GM21447 (cell line): ENCODE measurements around the gene TRAF3IP1.
"Not testable (repeated sequence)": the region's sequence is repeated elsewhere in the genome, so short reads cannot be mapped to it uniquely, and the experiment has no call there.

Source experiments
- ATAC-seq: cut with Tn5 transposase; IDR thresholded peaks from one replicate; pipeline ENCODE4 v1.9.1; 2021; ENCODE audit not compliant: unreplicated experiment

TRAF3IP1 gene

DNA sequence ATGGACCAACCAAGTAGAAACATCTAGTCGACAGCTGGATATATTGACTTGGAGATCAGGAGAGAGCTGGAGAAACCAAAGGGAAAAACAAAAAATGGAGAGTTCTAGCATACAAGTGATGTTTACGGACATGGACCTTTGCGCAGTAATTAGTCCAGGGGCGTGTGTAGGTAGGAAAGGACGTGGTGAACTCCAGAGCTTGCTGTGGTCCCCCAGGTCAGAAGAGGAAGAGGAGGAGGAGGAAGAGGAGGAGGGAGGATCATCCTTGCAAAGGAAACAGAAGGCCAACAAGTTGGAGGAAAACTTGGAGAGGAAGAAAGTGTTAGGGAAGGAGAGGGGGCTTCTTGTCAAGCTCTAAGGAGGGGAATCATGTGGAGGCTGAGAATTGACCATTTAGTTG lies 17.5 kb downstream of the TRAF3IP1 start:
- ATAC-seq = no peak

DNA sequence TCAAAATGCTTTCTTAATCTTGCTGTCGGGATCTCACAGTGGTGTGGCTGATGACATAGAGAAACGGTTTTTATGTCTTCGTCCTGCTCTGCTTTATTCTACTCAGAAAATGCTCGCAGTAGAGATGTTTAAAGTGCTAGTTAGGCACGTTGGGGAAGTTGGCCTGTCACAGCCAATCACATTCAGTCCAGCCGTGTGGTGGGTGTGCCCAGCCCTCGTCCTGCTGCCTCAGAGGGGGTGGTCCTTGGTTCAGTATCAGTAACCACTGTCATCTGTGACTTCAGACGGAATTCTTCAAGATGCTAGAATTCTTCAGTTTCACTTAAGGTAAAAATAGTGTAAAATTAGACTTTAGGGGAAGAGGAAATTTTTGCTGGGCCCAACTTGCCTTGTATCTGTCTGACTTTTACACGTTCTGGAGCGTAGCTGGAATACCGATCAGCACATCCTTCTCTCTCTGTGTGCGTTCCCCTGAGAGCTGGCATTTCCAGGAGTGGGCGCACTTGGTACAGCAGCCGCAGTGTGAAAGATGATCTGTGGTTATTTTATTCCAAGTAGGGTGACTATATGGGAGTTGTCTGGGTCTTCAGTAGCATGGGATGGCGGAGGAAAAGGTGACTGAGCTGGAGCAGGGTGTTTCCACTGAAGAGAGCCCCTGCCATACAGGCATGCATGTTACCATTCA lies 18.5 kb downstream of the TRAF3IP1 start:
- ATAC-seq = no peak

DNA sequence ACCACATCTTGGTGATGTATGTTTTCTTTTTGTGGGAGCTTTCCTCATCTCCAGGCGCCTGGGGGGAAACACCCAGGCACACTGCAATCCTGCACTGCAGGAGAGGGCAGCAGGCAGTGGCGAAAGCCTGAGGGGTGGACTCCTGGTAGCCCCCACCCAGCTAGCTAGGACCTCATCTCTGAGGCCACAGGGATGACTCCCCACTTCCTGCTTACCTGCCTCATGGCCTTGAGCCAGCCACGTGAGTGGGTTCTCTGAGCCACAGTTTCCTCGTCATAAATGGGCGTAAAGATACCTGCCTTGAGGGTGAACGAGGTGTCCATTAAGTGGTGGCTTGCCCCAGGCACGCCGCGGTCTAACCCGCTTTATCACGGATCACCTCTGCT lies 19.1 kb downstream of the TRAF3IP1 start:
- ATAC-seq = no peak

GRCh38 chr2:238339814-238340213 lies 19.5 kb downstream of the TRAF3IP1 start:
- ATAC-seq = no peak

DNA sequence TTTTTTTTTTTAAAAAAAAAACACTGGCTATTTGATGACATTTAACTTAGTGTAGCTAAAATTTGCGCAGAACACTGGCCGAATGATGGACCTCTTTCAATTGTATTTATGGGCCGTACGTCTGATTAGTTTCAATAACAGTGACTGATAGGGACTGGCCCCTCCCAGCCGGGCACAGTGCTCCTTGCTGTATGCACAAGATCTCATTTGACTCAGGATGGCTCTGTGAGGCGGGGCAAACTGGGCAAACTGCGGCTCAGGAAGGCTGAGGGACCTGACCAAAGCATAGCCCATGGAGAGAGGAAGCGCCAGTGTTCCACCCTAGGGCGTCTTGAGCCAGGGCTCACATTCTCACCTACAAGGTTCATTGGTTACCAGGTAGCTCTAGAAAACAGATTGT lies 21.2 kb downstream of the TRAF3IP1 start:
- ATAC-seq = no peak

DNA sequence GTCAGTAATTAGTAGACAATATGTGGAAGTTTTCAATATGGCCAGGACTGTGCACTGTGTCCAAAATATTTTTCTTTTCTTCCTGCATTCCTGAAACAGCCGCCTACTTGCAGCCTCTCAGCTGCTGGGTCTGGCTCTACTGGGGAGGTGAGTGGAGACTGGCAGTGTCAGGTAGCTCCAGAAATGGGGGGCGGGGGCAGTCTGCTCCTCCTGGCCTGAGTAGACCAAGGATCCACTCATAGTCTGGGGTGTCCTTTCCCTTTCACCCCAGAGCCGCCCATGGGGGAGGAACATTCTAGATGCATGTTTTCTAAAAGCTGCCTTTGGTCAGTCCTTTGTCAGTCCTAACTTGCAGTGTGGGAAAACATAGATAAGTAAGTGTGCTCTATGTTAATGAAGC lies 23.7 kb downstream of the TRAF3IP1 start:
- ATAC-seq = no peak

GRCh38 chr2:238344517-238344916 lies 24.2 kb downstream of the TRAF3IP1 start:
- ATAC-seq = no peak

- ATAC-seq = no peak
Observed at GRCh38 chr2:238345297-238345968, 25.1 kb downstream of the TRAF3IP1 start.

DNA sequence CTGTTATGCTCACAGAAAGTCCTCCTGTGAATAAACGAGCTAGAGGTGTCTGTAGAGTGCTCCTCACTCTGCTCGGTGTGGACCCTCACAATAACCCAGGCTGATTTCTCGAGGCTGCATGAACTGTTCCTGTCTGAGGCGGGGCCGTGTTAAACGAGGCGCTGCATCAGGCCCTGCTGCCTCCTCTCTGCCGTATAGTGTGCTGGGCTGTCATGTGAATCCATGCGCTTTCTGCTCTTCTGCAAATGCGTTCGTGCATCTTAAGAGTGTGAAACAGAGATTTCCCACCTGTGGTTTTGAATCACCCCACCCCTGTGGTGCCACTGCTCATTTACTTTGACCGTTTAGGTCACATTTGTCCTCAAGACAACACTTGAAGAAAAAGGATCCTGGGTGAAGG lies 26.2 kb downstream of the TRAF3IP1 start:
- ATAC-seq = no peak

DNA sequence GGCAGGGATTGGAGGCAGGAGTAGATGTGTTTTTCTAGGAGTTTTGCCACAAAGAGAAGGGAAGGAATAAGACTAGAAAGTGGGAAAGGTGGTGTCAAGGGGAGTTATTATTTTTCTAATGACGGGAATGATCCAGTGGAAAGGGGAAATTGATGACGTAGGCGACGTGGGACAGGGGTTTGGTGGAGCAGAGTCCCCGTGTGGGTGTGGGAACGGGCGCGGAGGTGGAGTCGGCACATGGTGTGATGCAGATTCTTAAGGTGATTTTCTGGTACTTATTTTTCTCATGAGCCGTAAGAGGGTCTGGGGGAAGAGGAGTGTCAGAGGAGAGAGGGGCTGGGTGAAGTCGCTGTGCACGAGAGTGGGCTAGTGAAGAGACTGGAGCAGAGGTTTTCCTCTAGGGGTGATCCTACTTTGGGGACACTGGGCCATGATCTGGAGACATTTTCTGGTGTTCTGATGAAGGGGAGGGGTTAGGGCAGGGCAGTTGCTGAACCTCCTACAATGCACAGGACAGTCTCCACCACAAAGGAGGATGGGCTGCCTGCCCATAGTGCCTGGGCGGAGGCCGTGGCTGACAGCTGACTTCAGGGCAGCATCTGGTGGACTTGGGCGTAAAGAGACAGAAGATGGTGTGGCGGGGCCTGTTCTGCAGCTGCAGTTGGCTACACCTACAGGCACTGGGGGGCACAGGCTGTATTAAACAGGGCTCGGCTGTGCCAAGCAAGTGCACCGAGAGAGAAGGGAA lies 30.0 kb downstream of the TRAF3IP1 start:
- no peak for ATAC-seq

DNA sequence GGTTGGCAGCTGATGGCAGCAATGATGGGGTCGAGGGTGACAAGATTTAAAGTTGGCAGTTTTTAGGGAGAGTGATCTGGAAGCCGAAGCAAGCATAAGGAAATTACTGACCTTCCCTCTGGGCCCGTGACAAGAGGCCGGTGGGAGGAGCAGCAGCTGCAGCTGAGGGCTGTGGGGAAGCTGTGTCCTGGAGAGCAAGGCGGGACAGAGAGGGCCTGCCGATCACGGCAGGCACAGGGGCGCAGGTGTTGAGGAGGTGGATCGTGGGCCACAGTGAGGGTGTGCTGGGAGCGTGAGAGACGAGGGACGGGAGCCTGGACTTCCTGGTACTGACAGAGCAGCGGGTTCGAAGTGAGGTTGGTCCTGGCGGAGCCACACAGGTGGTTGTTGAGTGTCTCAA lies 31.0 kb downstream of the TRAF3IP1 start:
- no peak for ATAC-seq

- no peak for ATAC-seq
Observed at GRCh38 chr2:238352361-238352760, 32.0 kb downstream of the TRAF3IP1 start.

DNA sequence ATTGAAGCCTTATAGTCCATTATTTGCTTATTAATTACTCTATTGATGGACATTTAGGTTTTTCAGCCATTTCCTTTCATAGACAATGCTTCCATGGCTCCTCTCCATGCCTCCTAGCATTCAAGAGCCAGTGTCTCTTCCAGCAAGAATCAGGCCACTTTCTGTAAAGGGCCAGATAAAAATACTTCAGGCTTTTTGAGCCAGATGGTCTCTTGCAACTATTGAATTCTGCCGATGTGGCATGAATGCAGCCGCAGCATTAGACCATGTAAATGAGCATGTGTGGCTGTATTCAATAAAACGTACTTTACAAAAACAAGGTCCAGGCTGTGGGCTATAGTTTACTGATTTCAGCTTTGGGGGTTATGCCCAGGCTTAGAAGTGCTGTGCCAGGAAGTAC lies 38.5 kb downstream of the TRAF3IP1 start:
- ATAC-seq = no peak

- no peak for ATAC-seq
Observed at GRCh38 chr2:238359403-238359802, 39.1 kb downstream of the TRAF3IP1 start.

GRCh38 chr2:238361877-238362276 lies 41.6 kb downstream of the TRAF3IP1 start:
- ATAC-seq = no peak

DNA sequence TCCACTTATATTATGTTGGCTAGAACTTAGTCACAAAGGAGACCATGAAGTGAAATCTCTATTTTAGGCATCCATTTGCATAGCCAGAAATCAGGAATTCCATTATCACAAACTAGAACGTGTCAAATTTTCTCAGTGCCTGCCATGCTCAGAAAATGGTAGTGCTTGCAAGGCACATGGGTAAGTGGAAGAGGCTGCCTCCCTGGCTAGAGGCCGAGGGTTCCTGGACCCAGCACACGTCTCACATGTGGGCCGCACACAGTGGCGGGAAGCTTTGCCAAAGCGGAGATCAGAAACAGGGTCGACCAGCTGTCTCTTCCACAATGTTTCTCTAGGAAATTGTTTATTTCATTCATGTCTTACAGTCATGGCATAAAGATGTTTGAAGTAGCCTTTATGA lies 42.3 kb downstream of the TRAF3IP1 start:
- ATAC-seq = no peak

DNA sequence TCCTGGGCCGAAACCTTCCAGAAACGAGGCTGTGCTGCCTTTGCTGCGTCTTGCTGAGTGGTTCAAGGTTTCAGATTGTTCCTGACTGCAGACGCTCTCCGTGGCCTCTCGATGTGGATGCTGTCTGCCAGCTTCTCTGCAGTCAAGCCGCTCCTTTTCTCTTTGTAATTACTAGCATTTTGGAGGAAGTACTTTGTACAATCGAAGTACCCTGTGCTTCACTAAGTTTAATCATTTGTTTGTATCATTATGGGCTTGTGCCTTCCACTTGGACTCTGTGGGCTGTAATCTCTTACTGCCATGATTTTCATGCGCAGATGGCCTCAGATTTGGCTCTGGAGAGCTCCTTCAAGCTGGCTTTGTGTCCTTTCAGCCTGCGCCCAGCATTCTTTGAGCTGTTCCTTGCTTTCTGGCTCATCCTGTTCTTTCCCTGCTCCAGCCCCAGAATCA lies 49.3 kb downstream of the TRAF3IP1 start:
- ATAC-seq = no peak

- ATAC-seq = no peak
Observed at GRCh38 chr2:238370094-238370822, 49.9 kb downstream of the TRAF3IP1 start.

DNA sequence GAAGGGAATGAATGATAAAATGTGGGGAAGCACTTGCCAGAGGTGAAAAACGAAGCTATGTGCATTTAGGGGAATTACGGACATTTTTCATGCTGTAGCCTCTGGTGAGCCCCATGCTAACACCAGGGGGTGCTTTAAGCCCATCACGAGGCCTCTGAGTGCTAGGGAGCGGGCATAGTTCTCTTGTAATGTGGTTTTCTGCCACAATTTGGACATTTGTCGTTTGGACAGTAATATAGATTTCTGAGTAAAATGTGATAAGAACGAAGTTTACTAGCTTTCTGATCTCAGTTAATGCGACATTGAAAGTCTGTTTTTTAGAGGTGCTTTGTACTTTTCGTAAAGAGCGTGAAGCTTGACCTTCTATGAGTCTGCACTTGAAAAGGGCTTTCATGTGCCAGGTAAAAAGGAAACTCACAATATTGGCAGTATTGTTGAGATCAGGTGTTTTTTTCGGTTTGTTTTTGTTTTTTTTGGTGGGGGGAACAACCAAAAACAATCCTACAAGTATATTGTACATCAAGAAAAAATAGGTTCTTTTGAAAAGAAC lies 50.6 kb downstream of the TRAF3IP1 start:
- ATAC-seq = no peak

- ATAC-seq = not testable (repeated sequence)
Observed at GRCh38 chr2:238372277-238372676, 52.0 kb downstream of the TRAF3IP1 start.

DNA sequence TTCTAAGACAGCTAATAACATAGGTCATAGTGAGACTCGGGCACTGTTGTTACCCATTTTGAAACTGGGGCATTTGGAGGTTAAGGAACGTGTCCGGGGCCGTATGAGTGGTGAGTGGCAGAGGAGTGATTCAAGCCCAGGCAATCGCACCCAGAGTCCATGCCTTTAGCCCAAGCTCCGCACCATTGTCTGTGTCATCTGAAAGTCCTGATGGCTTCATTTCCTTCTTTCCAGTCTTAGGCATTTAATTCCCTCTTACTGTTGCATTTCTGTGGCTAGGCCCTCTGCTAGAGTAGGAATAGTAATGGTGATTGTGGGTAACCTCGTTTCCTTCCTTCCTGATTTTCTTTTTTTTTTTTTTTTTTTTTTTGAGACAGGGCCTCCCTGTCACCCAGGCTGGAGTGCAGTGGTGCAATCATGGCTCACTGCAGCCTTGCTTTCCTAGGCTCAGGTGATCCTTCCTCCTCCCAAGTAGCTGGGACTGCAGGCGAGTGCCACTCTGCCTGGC lies 56.6 kb downstream of the TRAF3IP1 start:
- no peak for ATAC-seq
